H1 (cell line): ENCODE measurements around the gene SCO2. TPM values are rescaled to one million over a fixed set of nuclear protein-coding genes. Genes with fewer than 3 reads are reported as not detected.

Experiments
- CTCF ChIA-PET: fragments of 300-600 bp; sonication (Branson Sonifier 250); formaldehyde crosslinking; loops from one replicate; lab custom pipeline; 2021; ENCODE audit not compliant: partially characterized antibody; lab: Charles Lee
- POLR2A ChIA-PET: fragments of 300-600 bp; sonication (Branson Sonifier 250); formaldehyde crosslinking; loops from one replicate; lab custom pipeline; 2021; ENCODE audit warnings: inconsistent platforms; ENCODE audit not compliant: partially characterized antibody; lab: Charles Lee
- DNase-seq, 2 experiments: peaks; one replicate each; pipeline versions ENCODE4 v3.0.0 to v3.0.0-alpha.2; 2010 to 2022; ENCODE audit warnings: low spot score in 2 of 2, low read depth in 1 of 2, mixed read lengths in 1 of 2
- FAIRE-seq: peaks from 2 replicates; lab custom pipeline; 2011; peaks lifted over from hg19 to GRCh38; lab: Jason Lieb, UNC
- H2AFZ ChIP-seq: 2 replicates; pipeline ENCODE4 v1.8.1; 2012; ENCODE audit warnings: low read length, inconsistent platforms
- H2AK5ac ChIP-seq: 2 replicates; pipeline ENCODE4 v1.6.1; 2013; ENCODE audit warnings: low read depth, low read length
- H2BK120ac ChIP-seq: replicated peaks from 2 replicates; pipeline ENCODE3; 2013; ENCODE audit warnings: low read depth, low read length, inconsistent platforms
- H2BK12ac ChIP-seq: 2 replicates; pipeline ENCODE4 v1.6.1; 2013; ENCODE audit warnings: low read depth, low read length
- H2BK15ac ChIP-seq: 2 replicates; pipeline ENCODE4 v1.6.1; 2013; ENCODE audit warnings: low read length
- H2BK20ac ChIP-seq: 2 replicates; pipeline ENCODE4 v1.6.1; 2013; ENCODE audit warnings: low read length
- H2BK5ac ChIP-seq: 2 replicates; pipeline ENCODE4 v1.6.1; 2013; ENCODE audit warnings: low read depth, low read length
- H3K14ac ChIP-seq: 2 replicates; pipeline ENCODE4 v1.6.1; 2013; ENCODE audit warnings: inconsistent platforms; ENCODE audit not compliant: insufficient read length
- H3K18ac ChIP-seq: 2 replicates; pipeline ENCODE4 v1.6.1; 2013; ENCODE audit warnings: low read length; ENCODE audit errors: extremely low read depth
- H3K23ac ChIP-seq: 2 replicates; pipeline ENCODE4 v1.6.1; 2013; ENCODE audit warnings: inconsistent platforms; ENCODE audit not compliant: insufficient read length
- H3K23me2 ChIP-seq: 2 replicates; pipeline ENCODE4 v1.6.1; 2013; ENCODE audit warnings: low read depth, low read length
- H3K27ac ChIP-seq: 2 replicates; pipeline ENCODE4 v1.6.1; 2011; ENCODE audit warnings: low read depth, low read length, inconsistent platforms
- H3K27me3 ChIP-seq, 4 experiments: replicated peaks in 1 of 4; 1 replicate in 1 of 4; 2 replicates in 3 of 4; pipeline versions ENCODE4 v1.6.1 to v1.8.1; 2011 to 2013; ENCODE audit warnings: low read length in 3 of 4, mild to moderate bottlenecking in 3 of 4, inconsistent platforms in 2 of 4, mixed read lengths in 2 of 4, moderate library complexity in 1 of 4; ENCODE audit not compliant: control insufficient read depth in 3 of 4, insufficient read depth in 3 of 4; ENCODE audit errors: extremely low read depth in 1 of 4
- H3K36me3 ChIP-seq, 4 experiments: 2 replicates each; pipeline versions ENCODE4 v1.6.1 to v1.8.1; 2011 to 2013; ENCODE audit warnings: mild to moderate bottlenecking in 4 of 4, low read length in 3 of 4, moderate library complexity in 2 of 4, control low read depth in 1 of 4, inconsistent platforms in 1 of 4; ENCODE audit not compliant: insufficient read depth in 4 of 4, control insufficient read depth in 2 of 4
- H3K4ac ChIP-seq: replicated peaks from 2 replicates; pipeline ENCODE3; 2013; ENCODE audit warnings: low read length, low read depth, mixed read lengths, inconsistent platforms; ENCODE audit not compliant: insufficient read length
- H3K4me1 ChIP-seq, 4 experiments: replicated peaks in 1 of 4; 1 replicate in 1 of 4; 2 replicates in 3 of 4; pipeline versions ENCODE4 v1.6.1 to v1.8.1; 2011 to 2013; ENCODE audit warnings: low read length in 3 of 4, inconsistent platforms in 2 of 4, mixed read lengths in 1 of 4; ENCODE audit not compliant: insufficient read depth in 4 of 4, control insufficient read depth in 3 of 4
- H3K4me2 ChIP-seq, 2 experiments: 2 replicates each; pipeline versions ENCODE4 v1.6.1 to v1.8.1; 2011 to 2013; ENCODE audit warnings: low read depth in 2 of 2, low read length in 2 of 2, control low read depth in 1 of 2, inconsistent platforms in 1 of 2, mild to moderate bottlenecking in 1 of 2; ENCODE audit not compliant: insufficient read depth in 1 of 2
- H3K4me3 ChIP-seq, 4 experiments: fragments of 200-600, 300-600 bp in 1 of 4; sonication (generic), shearing (Covaris generic), sonication (Bioruptor Twin) in 1 of 4; 2 replicates each; pipeline versions ENCODE4 v1.5.1 to v1.8.1; 2011 to 2016; ENCODE audit warnings: low read length in 4 of 4, low read depth in 3 of 4, control low read depth in 2 of 4, inconsistent platforms in 2 of 4, mild to moderate bottlenecking in 2 of 4, mixed read lengths in 1 of 4, moderate library complexity in 1 of 4; ENCODE audit not compliant: insufficient read depth in 2 of 4; ENCODE audit errors: extremely low read depth in 1 of 4
- H3K56ac ChIP-seq: replicated peaks from 2 replicates; pipeline ENCODE3; 2013; ENCODE audit warnings: low read depth, mild to moderate bottlenecking, mixed read lengths, low read length, inconsistent platforms; ENCODE audit not compliant: insufficient read length
- H3K79me1 ChIP-seq: 2 replicates; pipeline ENCODE4 v1.6.1; 2013; ENCODE audit warnings: low read depth, low read length, control low read depth
- H3K79me2 ChIP-seq, 2 experiments: 2 replicates each; pipeline versions ENCODE4 v1.6.1 to v1.8.1; 2012 to 2013; ENCODE audit warnings: low read length in 2 of 2, mild to moderate bottlenecking in 2 of 2, inconsistent platforms in 1 of 2; ENCODE audit not compliant: insufficient read depth in 2 of 2, control insufficient read depth in 1 of 2
- H3K9ac ChIP-seq, 4 experiments: replicated peaks in 1 of 4; 1 replicate in 1 of 4; 2 replicates in 3 of 4; pipeline versions ENCODE4 v1.6.1 to v1.8.1; 2011 to 2013; ENCODE audit warnings: low read depth in 3 of 4, low read length in 3 of 4, control low read depth in 2 of 4, mild to moderate bottlenecking in 2 of 4, moderate library complexity in 2 of 4, inconsistent platforms in 1 of 4; ENCODE audit errors: extremely low read depth in 1 of 4
- H3K9me3 ChIP-seq, 2 experiments: 2 replicates each; pipeline versions ENCODE4 v1.6.1 to v1.8.1; 2012 to 2013; ENCODE audit warnings: mild to moderate bottlenecking in 2 of 2, moderate library complexity in 2 of 2, control low read depth in 1 of 2, inconsistent platforms in 1 of 2, low read depth in 1 of 2, low read length in 1 of 2, mixed read lengths in 1 of 2; ENCODE audit not compliant: insufficient read depth in 2 of 2
- H4K20me1 ChIP-seq, 2 experiments: replicated peaks in 1 of 2; 2 replicates each; pipeline versions ENCODE3 to v1.8.1; 2011 to 2013; ENCODE audit warnings: inconsistent platforms in 2 of 2, low read length in 2 of 2, mild to moderate bottlenecking in 1 of 2; ENCODE audit not compliant: insufficient read depth in 2 of 2, control insufficient read depth in 1 of 2
- H4K5ac ChIP-seq: 2 replicates; pipeline ENCODE4 v1.6.1; 2013; ENCODE audit warnings: low read length, low read depth, mixed read lengths, inconsistent platforms; ENCODE audit not compliant: insufficient read length
- H4K8ac ChIP-seq: 2 replicates; pipeline ENCODE4 v1.8.0; 2013; ENCODE audit warnings: mild to moderate bottlenecking, moderate library complexity, low read length, inconsistent platforms; ENCODE audit not compliant: insufficient read depth; ENCODE audit errors: extremely low read depth
- H4K91ac ChIP-seq: replicated peaks from 2 replicates; pipeline ENCODE3; 2013; ENCODE audit warnings: low read length, mixed read lengths, inconsistent platforms; ENCODE audit not compliant: insufficient read length
- EZH2 ChIP-seq: fragments of 200-600 bp; sonication (generic); IDR thresholded peaks from 2 replicates; pipeline ENCODE4 v1.7.1; 2012; ENCODE audit warnings: low read depth, mild to moderate bottlenecking, moderate library complexity, low read length, inconsistent platforms; ENCODE audit not compliant: severe bottlenecking
- GTF2F1 ChIP-seq: IDR thresholded peaks from 2 replicates; pipeline ENCODE4 v1.6.1; 2012; ENCODE audit warnings: low read depth, low read length, improper control_type of control experiment, borderline replicate concordance
- HDAC2 ChIP-seq, 2 experiments: fragments of 300-600 bp in 1 of 2; sonication (generic) in 1 of 2; IDR thresholded peaks; 2 replicates each; pipeline ENCODE4 v1.6.1; 2011 to 2012; ENCODE audit warnings: low read depth in 2 of 2, low read length in 2 of 2, mild to moderate bottlenecking in 2 of 2, moderate library complexity in 2 of 2, borderline replicate concordance in 1 of 2, inconsistent platforms in 1 of 2
- HDAC6 ChIP-seq: IDR thresholded peaks from one replicate; pipeline ENCODE4 v1.7.1; 2012; ENCODE audit warnings: low read depth, mild to moderate bottlenecking, inconsistent platforms, low read length, moderate library complexity
- KDM5A ChIP-seq: fragments of 200-600 bp; IDR thresholded peaks from 2 replicates; pipeline ENCODE4 v1.7.1; 2012; ENCODE audit warnings: mild to moderate bottlenecking, low read length, inconsistent platforms, mixed read lengths
- MAFK ChIP-seq: IDR thresholded peaks from 2 replicates; pipeline ENCODE4 v1.6.1; 2012; ENCODE audit warnings: low read depth, mild to moderate bottlenecking, improper control_type of control experiment, low read length
- SIRT6 ChIP-seq: IDR thresholded peaks from one replicate; pipeline ENCODE4 v1.7.1; 2012; ENCODE audit warnings: low read length, inconsistent platforms
- SIX5 ChIP-seq: IDR thresholded peaks from 2 replicates; pipeline ENCODE4 v1.6.1; 2011; ENCODE audit warnings: mild to moderate bottlenecking, low read depth, low read length
- SRF ChIP-seq: IDR thresholded peaks from 2 replicates; pipeline ENCODE4 v1.6.1; 2011; ENCODE audit warnings: mild to moderate bottlenecking, low read depth, low read length, moderate library complexity
- TAF7 ChIP-seq: optimal IDR thresholded peaks from 2 replicates; pipeline ENCODE3; 2011; ENCODE audit warnings: low read depth, mild to moderate bottlenecking, inconsistent platforms, low read length, moderate library complexity, borderline replicate concordance
- TCF12 ChIP-seq: IDR thresholded peaks from 2 replicates; pipeline ENCODE4 v1.6.1; 2011; ENCODE audit warnings: low read depth, mild to moderate bottlenecking, low read length
- WGBS, 2 experiments: shearing (Covaris generic) in 1 of 2; methylation state at CpG; one replicate each; pipeline versions ENCODE4 v1.1.6 to v1.1.7; 2013 to 2015; ENCODE audit warnings: low lambda C conversion rate in 2 of 2, mixed read lengths in 2 of 2, inconsistent platforms in 1 of 2, low coverage in 1 of 2, missing lambda C conversion rate in 1 of 2; ENCODE audit not compliant: insufficient replicate concordance in 2 of 2, insufficient coverage in 1 of 2, insufficient read length in 1 of 2; ENCODE audit errors: extremely low coverage in 1 of 2, missing lambda C conversion rate in 1 of 2; 5-methylcytosine and 5-hydroxymethylcytosine counted together
- polyA plus RNA-seq, 7 experiments: library from polyadenylated mRNA; depleted of rRNA in 3 of 7; stranded (reverse) in 5 of 7; unstranded in 2 of 7; fragments of >200 nt in 5 of 7; fragments of 200-250 nt in 2 of 7; gene quantifications; 1 replicate in 5 of 7; 2 replicates in 1 of 7; 4 replicates in 1 of 7; pipeline versions ENCODE4 v1.2.1 to v1.2.3, GENCODE V29; 2011 to 2013; ENCODE audit warnings: missing spikeins in 2 of 7, mixed read lengths in 2 of 7
- total RNA-seq: library from RNA; stranded (reverse); fragmentation: NEBNext Ultra II Directional; extraction: Animal tissue kit (Norgen Biotek cat#: 25700); gene quantifications from 2 replicates; pipeline ENCODE4 v1.2.1, GENCODE V29; 2021

Gene SCO2
- total and polyA plus RNA-seq, 2 of the 8 experiments (the other 6 are each of a cell fraction or from before 2014, with no cell fraction given): 2.0 TPM; not detected in 1

DNA sequence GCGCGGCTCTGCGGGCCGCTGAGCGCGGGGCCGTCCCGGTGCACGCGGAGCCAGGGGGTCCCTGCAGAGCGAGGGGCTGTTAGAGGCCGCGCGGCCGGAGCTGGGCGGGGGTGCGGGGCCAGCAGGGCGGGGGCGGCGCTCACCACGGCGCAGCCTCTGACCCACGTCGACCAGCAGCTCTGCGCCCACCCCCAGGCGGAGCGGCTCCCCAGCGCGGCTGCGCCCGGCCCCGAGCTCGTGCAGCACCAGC, 385 bp upstream of the SCO2 start:
- Histone ChIP-seq H3K14ac (no peak overlapping the region), H3K79me2 (no peaks in the 10 kb centered on the region), H2AFZ (no peak overlapping the region), H3K18ac (no peak overlapping the region; the same call in 1 of the 2 replicates), H3K79me1 (no peaks in the 10 kb centered on the region), H4K20me1 (peaks cover 5 to 25% of the 10 kb centered on the region in 2 experiments), H2BK12ac (no peak overlapping the region), H3K27me3 (peaks cover 25 to 42% (median 35%) of the 10 kb centered on the region in 4 experiments), H3K56ac (no peak overlapping the region), H4K8ac (peak overlapping the region; percentile 45; the same call in 1 of the 2 replicates), H3K27ac (no peak overlapping the region; the same call in 1 of the 2 replicates), H3K23ac (no peak overlapping the region), H2BK120ac (no peak overlapping the region), H4K5ac (peak overlapping the region; percentile 70), H3K4ac (no peak overlapping the region), H3K4me1 (peaks cover 0 to 17% (median 8%) of the 10 kb centered on the region in 4 experiments; a peak in 5 of 7 replicates), H2BK5ac (peak overlapping the region; percentile 63; the same call in 1 of the 2 replicates), H3K36me3 (peaks cover 4 to 15% (median 11%) of the 10 kb centered on the region in 4 experiments; a peak in 6 of 8 replicates), H3K9ac (peak overlapping the region in 3 of 4 experiments; percentile 66 to 76 (median 68); a peak in 5 of 7 replicates), H2BK20ac (no peak overlapping the region), H3K4me2 (peak overlapping the region; percentile 70 to 88), H2AK5ac (no peak overlapping the region), H3K23me2 (peaks cover 21% of the 10 kb centered on the region; the same call in 1 of the 2 replicates), H3K9me3 (no peaks in the 10 kb centered on the region), H3K4me3 (peak overlapping the region; percentile 63 to 78 (median 67)), H4K91ac (no peak overlapping the region), H2BK15ac (no peak overlapping the region)
- WGBS, 2 experiments: 1% methylated on average over 32 of the region's 33 CpGs; no CpG with 5 or more reads in 1 of the 2 experiments
- no peak for DNase-seq
- POLR2A ChIA-PET: interaction anchor here (0.6 to 3.0 kb wide), 16 partner anchors 11 to 85 kb away, joined by 3 to 32 read pairs (median 4); partner anchors contain the start of genes LMF2, NCAPH2 and SYCE3
- CTCF ChIA-PET: interaction anchor here (0.6 to 3.4 kb wide), 30 partner anchors 8 to 278 kb away, joined by 3 to 36 read pairs (median 4); partner anchors contain the start of genes DENND6B, KLHDC7B, LMF2 and NCAPH2
- FAIRE-seq: no peak
- no peak for TF ChIP-seq GTF2F1
- TF ChIP-seq EZH2: no peak
- no peak for TF ChIP-seq KDM5A
- TF ChIP-seq SRF: no peak
- no peak for TF ChIP-seq TAF7
- TF ChIP-seq SIX5: no peak
- no peak for TF ChIP-seq HDAC6
- no peak for TF ChIP-seq MAFK
- no peak for TF ChIP-seq HDAC2 (IDR thresholded peaks at IDR 0.05; ENCODE audit: borderline replicate concordance in 1 of 2, low read depth in 2 of 2, low read length in 2 of 2)
- TF ChIP-seq TCF12: no peak
- TF ChIP-seq SIRT6: no peak
